Activated gamma-delta T cell treated with Interleukin-2 at 50 U/mL for 16 hours (primary cell): Measurements from ENCODE around the gene XRCC5.
"Not testable (repeated sequence)": the region's sequence is repeated elsewhere in the genome, so short reads cannot be mapped to it uniquely, and the experiment has no call there.

Source experiments
- DNase-seq: peaks from one replicate; pipeline ENCODE4 v3.0.0-alpha.2; 2020

XRCC5 gene

GRCh38 chr2:216119986-216120385 lies 10.8 kb downstream of the XRCC5 start:
- no peak for DNase-seq

GRCh38 chr2:216121255-216121654 lies 12.1 kb downstream of the XRCC5 start:
- no peak for DNase-seq

DNA sequence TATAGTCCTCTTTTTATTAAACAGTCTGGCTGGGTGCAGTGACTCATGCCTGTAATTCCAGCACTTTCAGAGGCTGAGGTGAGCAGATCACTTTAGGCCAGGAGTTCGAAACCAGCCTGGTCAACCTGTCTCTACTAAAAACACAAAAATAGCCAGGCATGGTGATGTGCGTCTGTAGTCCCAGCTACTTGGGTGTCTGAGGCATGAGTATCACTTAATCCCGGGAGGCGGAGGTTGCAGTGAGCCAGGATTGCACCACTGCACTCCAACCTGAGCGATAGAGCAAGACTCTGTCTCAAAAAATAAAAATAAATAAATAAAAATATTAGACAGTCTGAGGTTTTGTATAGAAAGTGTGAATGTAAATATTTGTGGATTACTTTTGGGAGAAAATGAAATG lies 17.8 kb downstream of the XRCC5 start:
- DNase-seq: no peak

GRCh38 chr2:216130346-216130971 lies 21.3 kb downstream of the XRCC5 start:
- no peak for DNase-seq

DNA sequence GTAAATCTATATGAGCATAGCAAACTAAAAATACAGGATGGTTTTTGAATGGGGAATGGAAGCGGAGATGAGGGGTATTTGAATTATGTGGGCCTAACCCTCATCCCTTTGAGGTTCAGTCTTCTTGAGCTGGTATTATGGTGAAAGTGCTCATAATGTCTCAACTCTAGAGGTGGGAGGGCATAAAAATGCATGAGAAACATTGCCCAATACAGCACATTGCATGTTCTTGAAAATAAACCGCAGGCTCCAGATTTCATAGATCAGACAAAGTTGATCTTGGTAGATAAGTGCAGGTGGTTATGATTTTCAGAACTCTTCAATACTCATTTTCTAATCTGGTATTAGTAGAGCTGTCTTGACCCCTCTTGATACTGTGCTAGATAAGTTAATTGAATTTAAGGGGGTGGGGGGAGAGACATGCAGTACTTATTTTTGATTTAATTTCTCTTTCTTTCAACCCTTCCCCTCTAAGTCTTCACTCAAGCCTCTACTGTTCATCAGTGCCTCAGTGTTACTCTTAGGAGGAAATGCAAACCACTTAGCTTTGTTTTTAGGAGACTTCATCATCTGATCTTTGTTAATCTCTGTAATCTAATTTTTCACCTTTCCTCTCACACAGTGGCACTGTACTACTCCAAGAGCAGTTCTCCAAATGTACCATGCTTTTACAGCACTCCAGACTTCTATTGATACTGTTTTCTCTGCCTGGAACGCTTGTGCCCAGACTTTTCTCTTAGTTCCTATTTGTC lies 22.2 kb downstream of the XRCC5 start:
- DNase-seq: no peak

- DNase-seq: no peak
Measured at GRCh38 chr2:216132585-216132984, 23.4 kb downstream of the XRCC5 start.

GRCh38 chr2:216133397-216133796 lies 24.2 kb downstream of the XRCC5 start:
- no peak for DNase-seq

- no peak for DNase-seq
Measured at GRCh38 chr2:216134958-216135541, 25.9 kb downstream of the XRCC5 start.

DNA sequence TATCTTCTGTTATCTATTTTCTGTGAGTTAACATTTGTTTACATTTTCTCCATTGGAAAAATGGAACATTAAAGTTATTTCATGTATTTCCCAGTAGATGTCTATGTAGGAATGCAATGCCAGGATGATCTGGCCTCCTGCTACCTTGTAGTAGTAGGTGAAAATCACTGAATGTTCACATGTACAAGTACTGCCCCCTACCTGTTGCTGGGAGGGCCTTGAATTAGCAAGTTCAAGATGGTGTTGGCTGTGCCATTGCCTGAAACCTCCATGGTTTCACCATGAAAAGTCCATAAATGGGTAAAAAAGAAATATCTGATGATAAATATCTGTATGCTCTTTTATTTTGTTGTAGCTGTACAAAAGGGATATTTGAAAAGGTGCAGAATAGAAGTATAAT lies 30.7 kb downstream of the XRCC5 start:
- DNase-seq: no peak

DNA sequence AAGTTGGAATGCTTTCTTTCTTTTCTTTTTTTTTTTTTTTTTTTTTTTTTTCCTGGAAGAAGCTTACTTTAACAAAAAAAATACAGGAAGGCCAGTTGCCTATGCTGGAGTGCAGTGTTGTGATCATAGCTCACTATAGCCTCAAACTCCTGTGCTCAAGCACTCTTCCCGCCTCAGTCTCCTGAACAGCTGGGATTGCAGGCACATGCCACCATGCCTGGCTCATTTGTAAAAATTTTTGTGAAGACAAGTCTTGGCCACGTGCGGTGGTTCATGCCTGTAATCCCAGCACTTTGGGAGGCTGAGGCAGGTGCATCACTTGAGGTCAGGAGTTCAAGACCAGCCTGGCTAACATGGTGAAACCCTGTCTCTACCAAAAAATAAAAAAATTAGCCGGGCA lies 32.4 kb downstream of the XRCC5 start:
- not testable (repeated sequence) for DNase-seq

- peak; percentile 15 for DNase-seq
Measured at GRCh38 chr2:216142540-216142939, 33.4 kb downstream of the XRCC5 start.

GRCh38 chr2:216144372-216144771 lies 35.2 kb downstream of the XRCC5 start:
- DNase-seq: no peak

- no peak for DNase-seq
Measured at GRCh38 chr2:216144857-216145256, 35.7 kb downstream of the XRCC5 start.

GRCh38 chr2:216146573-216146972 lies 37.4 kb downstream of the XRCC5 start:
- DNase-seq: no peak

DNA sequence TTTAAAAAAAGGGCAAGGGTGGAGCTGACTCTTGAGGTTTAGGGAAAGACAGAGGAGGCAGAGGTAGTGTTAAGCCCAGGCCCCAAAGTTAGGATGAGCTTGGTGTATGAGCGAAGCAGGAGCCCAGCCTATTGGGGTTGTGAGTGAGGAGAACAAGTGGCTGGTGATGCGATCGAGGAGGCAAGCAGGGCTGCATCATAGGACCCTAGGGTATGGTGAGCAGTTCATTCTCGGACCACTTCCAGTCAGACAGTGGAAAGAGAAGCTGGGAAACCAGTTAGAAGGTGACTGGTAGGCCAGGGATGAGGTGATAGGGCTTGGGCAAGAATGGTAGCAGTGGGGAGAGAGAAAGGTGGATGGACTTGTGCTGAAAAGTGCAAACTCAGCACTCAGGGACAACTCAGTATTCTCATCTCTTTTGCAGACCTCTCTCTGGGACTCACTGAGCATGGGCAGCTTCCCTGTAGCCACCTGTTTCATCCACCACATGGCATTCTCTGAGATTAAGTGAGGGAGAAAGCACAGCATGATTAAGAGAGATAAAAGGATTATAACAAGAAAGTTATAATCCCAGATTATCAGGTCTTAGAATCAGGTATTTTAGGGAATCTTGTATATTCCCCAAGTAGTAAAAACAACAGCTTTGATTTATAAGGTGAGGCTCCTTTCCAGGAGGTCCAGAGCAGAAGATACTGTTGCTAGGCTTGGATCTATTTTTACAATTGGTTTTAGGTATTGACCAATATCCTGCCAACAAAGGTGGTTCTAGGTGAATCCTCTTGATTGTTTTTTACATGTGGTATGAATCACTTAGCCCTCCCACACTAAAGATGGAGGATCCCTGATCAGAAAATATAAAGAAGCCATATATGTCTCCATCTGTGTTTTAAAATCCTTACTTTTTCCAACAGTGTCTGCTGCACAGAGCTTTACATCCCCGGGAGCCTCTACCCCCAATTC lies 38.3 kb downstream of the XRCC5 start:
- DNase-seq: no peak

DNA sequence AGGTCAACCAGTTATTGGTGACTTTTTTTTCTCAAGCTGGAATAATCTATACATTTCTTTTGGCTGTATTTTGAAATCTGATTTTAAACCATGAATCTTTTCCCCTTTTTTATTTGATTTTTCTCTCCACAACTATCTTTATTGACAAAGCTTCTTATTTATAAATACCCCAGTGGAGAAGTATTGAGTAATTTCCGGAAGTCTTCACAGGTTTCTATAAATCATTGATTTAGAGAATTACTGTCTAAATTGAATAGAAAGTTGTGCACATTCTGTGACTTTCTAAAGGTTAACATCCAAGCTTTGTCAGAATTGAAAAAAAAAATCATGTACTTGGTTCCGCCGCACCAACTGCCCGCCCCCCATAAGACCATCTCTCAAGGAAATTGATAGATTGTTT lies 39.8 kb downstream of the XRCC5 start:
- DNase-seq: no peak

GRCh38 chr2:216149741-216150140 lies 40.6 kb downstream of the XRCC5 start:
- DNase-seq: no peak

DNA sequence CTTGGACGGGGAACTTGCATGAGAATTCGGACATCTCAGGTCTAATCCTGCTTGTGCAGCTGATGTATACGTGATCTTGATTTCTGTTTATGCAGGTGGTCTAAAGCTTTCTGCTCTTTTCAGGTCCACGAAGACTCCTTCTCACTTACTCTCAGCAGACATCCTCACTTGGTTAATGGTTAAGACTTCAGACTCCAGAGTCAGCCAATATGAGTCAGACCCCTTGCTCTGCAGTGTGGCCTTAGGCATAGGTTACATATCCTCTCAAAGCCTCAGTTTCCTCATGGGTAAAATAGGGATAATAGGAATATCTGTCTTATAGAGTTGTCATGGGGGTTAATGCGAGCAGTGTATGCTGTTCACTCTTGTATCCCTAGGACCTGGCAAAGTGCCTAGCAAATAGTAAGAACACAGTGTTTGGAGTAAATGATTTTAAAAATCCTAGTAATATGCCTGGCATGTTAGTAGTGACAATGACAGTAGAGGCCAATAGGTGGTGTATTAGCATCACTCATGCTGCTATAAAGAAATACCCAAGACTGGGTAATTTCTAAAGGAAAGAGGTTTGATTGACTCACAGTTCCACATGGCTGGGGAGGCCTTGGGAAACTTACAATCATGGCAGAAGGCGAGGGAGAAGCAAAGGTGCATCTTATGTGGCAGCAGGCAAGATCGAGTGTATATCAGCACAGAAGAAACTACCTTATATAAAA lies 42.3 kb downstream of the XRCC5 start:
- DNase-seq: no peak

DNA sequence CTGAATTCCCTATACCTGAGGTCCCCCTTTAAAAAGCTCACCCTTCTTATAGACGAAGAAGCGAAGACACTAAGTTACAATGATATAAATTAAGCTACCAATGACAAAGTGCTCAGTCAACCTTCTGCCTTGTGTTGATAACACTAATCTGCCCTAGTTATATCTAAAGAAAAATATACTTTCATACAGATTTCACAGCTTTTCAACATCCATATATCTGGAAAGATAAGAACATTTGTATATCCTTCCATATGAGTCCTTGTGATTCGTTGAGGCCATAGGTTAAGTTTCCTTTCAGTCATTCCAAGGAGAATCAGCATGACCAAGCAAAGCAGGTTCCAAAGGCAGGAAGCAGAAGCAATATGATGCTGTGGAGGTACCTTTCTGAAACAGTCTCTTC lies 46.8 kb downstream of the XRCC5 start:
- DNase-seq: no peak

- DNase-seq: no peak
Measured at GRCh38 chr2:216156822-216157221, 47.7 kb downstream of the XRCC5 start.

GRCh38 chr2:216159144-216159543 lies 50.0 kb downstream of the XRCC5 start:
- no peak for DNase-seq

- no peak for DNase-seq
Measured at GRCh38 chr2:216159646-216160045, 50.5 kb downstream of the XRCC5 start.

DNA sequence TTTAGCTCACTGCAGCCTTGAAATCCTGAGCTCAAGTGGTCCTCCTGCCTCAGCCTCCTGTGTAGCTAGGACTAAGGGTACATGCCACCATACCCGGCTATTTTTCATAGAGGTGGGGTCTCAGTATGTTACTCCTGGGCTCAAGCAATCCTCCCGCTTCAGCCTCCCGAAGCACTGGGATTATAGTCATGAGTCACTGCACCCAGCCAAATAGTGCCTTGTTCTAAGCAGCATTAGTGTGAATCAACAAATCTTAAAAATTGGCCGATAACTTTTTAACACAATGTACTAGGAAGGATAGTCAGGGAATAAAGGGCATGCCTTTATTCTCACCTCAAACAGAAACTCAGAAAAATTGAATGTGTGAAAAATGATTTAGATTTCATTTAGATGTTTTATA lies 51.6 kb downstream of the XRCC5 start:
- no peak for DNase-seq
